A549 (cell line): ENCODE results near the gene CARD9.

Experiments used
- CTCF ChIP-seq: fragments of >200 bp; sonication (Bioruptor Twin); formaldehyde crosslinking; IDR thresholded peaks from 3 replicates; pipeline ENCODE4 v1.5.1; 2016
- EP300 ChIP-seq, 2 experiments: fragments of >200 bp; sonication (Bioruptor Twin); formaldehyde crosslinking; IDR thresholded peaks; 2 replicates in 1 of 2; 3 replicates in 1 of 2; pipeline ENCODE4 v1.6.1; 2016 to 2017
- GATA3 ChIP-seq: IDR thresholded peaks from 2 replicates; pipeline ENCODE4 v1.6.1; 2012; ENCODE audit warnings: borderline replicate concordance
- HDAC2 ChIP-seq: fragments of 200-600 bp; sonication (generic); IDR thresholded peaks from 2 replicates; pipeline ENCODE4 v1.6.1; 2016
- HOXA7 ChIP-seq: fragments of 250-450 bp; sonication (Bioruptor Pico); IDR thresholded peaks from 2 replicates; pipeline ENCODE4 v1.5.0; 2020; ENCODE audit warnings: mild to moderate bottlenecking, moderate library complexity
- POLR2A ChIP-seq: IDR thresholded peaks from 2 replicates; pipeline ENCODE4 v1.6.1; 2012; ENCODE audit warnings: mild to moderate bottlenecking, low read length
- RAD21 ChIP-seq, 2 experiments: fragments of >200 bp in 1 of 2; sonication (Bioruptor Twin) in 1 of 2; formaldehyde crosslinking in 1 of 2; IDR thresholded peaks in 1 of 2; conservative IDR thresholded peaks in 1 of 2; 2 replicates in 1 of 2; 3 replicates in 1 of 2; pipeline ENCODE4 v1.6.1; 2012 to 2018; ENCODE audit warnings: inconsistent platforms in 1 of 2
- REST ChIP-seq: fragments of 200-600 bp; sonication (generic); IDR thresholded peaks from 2 replicates; pipeline ENCODE4 v1.6.1; 2016; ENCODE audit warnings: antibody characterized with exemption, mild to moderate bottlenecking, moderate library complexity
- RNF2 ChIP-seq: fragments of 200-600 bp; sonication (generic); IDR thresholded peaks from 2 replicates; pipeline ENCODE4 v1.6.1; 2016; ENCODE audit warnings: low read depth, mild to moderate bottlenecking, antibody characterized with exemption, moderate library complexity, borderline replicate concordance
- USF2 ChIP-seq: fragments of 450-650 bp; IDR thresholded peaks from 2 replicates; pipeline ENCODE4 v1.6.1; 2014; ENCODE audit warnings: antibody characterized with exemption
- TF ChIP-seq, protein P1 (sequence below): IDR thresholded peaks from 2 replicates; pipeline ENCODE4 v1.6.1; 2012

DNA sequence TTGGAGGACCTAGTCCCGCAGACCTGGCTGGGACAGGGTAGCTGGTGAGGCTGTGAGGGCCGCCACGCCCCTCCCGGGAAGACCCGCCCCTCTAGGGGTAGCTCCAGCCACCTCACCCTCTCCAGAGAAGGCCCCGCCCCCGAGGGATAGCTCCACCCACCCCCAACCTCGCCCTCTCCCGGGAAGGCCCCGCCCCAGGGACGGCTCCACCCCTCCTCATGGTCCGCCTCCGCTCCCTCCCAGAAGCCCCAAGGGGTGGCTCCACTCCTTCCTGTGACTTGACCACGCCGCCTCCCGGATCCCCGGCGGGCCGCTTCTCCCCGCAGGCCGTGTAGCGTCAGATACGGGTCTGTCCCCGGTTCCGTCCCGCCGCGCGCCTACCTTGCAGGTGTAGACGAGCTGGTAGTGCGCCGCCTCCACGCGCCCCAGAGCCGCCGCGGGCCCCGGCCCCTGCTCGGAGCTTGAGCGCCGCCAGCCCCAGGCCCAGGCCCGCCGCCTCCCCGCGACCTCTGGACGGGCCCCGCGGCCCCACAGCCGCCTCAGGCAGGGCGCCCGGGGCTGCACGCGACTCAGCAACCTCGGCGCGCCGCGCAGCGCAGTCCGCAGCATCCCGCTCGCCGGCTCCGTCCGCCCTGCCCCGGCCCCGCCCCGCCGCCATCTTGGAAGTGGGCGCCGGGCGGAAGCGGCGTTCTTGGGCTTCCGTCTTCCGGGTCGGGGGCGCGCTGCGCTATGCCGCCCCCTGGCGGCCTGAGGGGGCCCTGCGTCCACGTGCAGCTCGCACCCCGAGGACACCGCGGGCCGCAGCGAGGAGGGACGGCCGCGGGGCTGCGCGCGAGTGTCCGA is 10.1 kb downstream of the CARD9 start, which contains the start of gene DNLZ:
- TF ChIP-seq CTCF (peak; percentile 97), USF2 (no peak), REST (no peak), GATA3 (no peak), RAD21 (conservative IDR thresholded peaks at IDR 0.05 in 1 of 2, IDR thresholded peaks at IDR 0.05 in 1 of 2) (peak in 1 of 2 experiments; percentile 53; a peak in 4 of 5 replicates), EP300 (IDR thresholded peaks at IDR 0.05) (no peak), HOXA7 (CRISPR knock-in tag) (no peak), HDAC2 (no peak), RNF2 (no peak), POLR2A (peak; percentile 76)
- TF ChIP-seq, protein P1, sequence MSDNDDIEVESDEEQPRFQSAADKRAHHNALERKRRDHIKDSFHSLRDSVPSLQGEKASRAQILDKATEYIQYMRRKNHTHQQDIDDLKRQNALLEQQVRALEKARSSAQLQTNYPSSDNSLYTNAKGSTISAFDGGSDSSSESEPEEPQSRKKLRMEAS: peak; percentile 100
